Measurements from ENCODE around the gene SCUBE1. TPM values are rescaled to one million over a fixed set of nuclear protein-coding genes. Genes with fewer than 3 reads are reported as not detected.

Gene SCUBE1
- total RNA-seq, 1 experiment from 2014 or later, result not detected

DNA sequence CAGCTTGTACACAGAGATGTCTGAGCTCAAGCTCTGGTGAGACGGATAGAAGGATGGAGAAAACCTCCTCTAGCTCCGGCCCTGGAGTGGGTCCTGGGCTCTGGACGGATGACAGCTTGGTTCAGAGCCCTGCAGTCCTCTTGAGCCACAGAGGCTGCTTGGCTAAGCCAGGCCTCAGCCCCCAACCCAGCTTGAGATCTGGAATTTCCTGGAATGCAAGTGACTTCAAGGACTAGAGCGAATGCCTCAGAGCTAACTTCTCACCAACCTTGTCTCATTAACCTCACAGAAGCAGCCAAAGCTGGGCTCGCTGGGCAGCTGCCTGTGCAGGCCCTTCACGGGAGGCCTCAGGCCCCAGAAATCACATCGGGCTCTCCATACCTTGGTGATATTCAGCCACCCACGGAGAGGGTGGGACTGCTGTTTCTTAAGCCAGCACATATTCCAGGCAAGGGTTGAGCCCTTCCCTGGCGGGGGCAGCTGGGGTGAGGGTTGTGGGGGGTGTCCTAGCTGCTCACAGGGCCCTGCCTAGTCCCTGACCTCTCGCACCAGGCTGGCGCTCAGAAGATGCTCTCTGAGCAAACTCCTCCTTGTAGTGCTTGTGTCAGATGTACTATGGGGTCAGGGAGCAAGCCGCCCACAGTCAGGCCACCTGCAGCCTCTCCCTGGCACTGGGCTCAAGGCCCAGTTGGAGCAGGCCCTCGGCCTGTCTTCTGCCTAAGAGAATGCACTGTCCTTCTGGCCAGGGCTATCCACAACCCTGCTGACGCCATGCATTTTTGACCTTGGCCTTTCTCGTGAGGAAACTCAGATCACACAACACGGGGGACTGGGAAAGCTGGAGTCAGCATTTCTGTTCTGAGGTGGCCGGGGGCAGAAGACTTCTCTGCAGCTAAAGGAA is 82.6 kb downstream of the SCUBE1 start:
- CTCF ChIA-PET, result no interaction called here
- no peaks in the 10 kb centered on the region for H3K9me3 ChIP-seq (ENCODE audit: insufficient read depth, low read depth)
- BruUV-seq (replicated peaks), result no TSS peak
- H3K36me3 ChIP-seq (ENCODE audit: low read depth), result no peaks in the 10 kb centered on the region
- H3K9me2 ChIP-seq (ENCODE audit: insufficient read depth), result no peaks in the 10 kb centered on the region
- intact Hi-C loops (cut with micrococcal nuclease; ENCODE audit: unreplicated experiment), result no loop called here
- no peak overlapping the region for H3K4me3 ChIP-seq
- H3K79me2 ChIP-seq (ENCODE audit: low read depth), result no peaks in the 10 kb centered on the region
- H2AFZ ChIP-seq, result no peak overlapping the region
- H3K4me2 ChIP-seq, result no peak overlapping the region
- no peaks in the 10 kb centered on the region for H4K20me1 ChIP-seq (ENCODE audit: insufficient read depth)
- H3K4me1 ChIP-seq (replicated peaks; ENCODE audit: insufficient read depth), result peaks cover 20% of the 10 kb centered on the region
- TF ChIP-seq, protein P1, sequence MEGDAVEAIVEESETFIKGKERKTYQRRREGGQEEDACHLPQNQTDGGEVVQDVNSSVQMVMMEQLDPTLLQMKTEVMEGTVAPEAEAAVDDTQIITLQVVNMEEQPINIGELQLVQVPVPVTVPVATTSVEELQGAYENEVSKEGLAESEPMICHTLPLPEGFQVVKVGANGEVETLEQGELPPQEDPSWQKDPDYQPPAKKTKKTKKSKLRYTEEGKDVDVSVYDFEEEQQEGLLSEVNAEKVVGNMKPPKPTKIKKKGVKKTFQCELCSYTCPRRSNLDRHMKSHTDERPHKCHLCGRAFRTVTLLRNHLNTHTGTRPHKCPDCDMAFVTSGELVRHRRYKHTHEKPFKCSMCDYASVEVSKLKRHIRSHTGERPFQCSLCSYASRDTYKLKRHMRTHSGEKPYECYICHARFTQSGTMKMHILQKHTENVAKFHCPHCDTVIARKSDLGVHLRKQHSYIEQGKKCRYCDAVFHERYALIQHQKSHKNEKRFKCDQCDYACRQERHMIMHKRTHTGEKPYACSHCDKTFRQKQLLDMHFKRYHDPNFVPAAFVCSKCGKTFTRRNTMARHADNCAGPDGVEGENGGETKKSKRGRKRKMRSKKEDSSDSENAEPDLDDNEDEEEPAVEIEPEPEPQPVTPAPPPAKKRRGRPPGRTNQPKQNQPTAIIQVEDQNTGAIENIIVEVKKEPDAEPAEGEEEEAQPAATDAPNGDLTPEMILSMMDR (conservative IDR thresholded peaks at IDR 0.05), result no peak
- TF ChIP-seq EZH2 (IDR thresholded peaks at IDR 0.05; ENCODE audit: low read depth), result no peak
- peaks cover 7% of the 10 kb centered on the region; the same call in 1 of the 2 replicates for H3F3A ChIP-seq (ENCODE audit: insufficient read depth, low read depth)
- POLR2A ChIA-PET (ENCODE audit: unreplicated experiment), result interaction anchor here (0.6 kb wide), 1 partner anchor 103 kb away, joined by 3 read pairs; no protein-coding TSS in a partner anchor
- H3K27ac ChIP-seq, result no peak overlapping the region
- DNase-seq, result no peak
- peaks cover 33% of the 10 kb centered on the region for H3K27me3 ChIP-seq (ENCODE audit: insufficient read depth, low read depth)

DNA sequence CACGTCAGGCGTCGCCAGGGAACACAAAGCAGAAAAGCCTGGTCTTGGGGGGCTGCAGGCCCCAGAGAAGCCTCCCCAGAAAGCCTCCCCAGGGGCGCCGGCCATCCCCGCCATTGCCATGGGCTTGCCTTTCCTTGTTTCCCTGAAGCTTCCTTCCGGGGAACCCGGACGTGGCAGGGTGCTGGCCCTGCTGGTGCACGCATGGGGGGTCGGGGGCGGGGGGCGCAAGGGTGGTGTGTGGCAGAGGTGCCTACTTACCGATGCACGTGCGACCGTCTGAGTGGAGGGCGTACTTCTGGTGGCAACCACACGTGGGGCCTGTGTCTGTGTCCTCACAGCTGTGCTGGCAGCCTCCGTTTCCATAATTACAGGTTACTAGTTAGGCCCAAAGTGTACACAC is 85.2 kb downstream of the SCUBE1 start:
- no peaks in the 10 kb centered on the region for H4K20me1 ChIP-seq (ENCODE audit: insufficient read depth)
- no peak for DNase-seq
- H3K36me3 ChIP-seq (ENCODE audit: low read depth), result no peaks in the 10 kb centered on the region
- H3K4me1 ChIP-seq (replicated peaks; ENCODE audit: insufficient read depth), result peaks cover 10% of the 10 kb centered on the region
- H2AFZ ChIP-seq, result no peak overlapping the region
- no TSS peak for BruUV-seq (replicated peaks)
- ChIA-PET POLR2A (ENCODE audit: unreplicated experiment) (no interaction called here), CTCF (no interaction called here)
- no peak overlapping the region for H3K4me2 ChIP-seq
- intact Hi-C loops (cut with micrococcal nuclease; ENCODE audit: unreplicated experiment), result no loop called here
- TF ChIP-seq, protein P1 (conservative IDR thresholded peaks at IDR 0.05), result no peak
- no peak for TF ChIP-seq EZH2 (IDR thresholded peaks at IDR 0.05; ENCODE audit: low read depth)
- H3K9me3 ChIP-seq (ENCODE audit: insufficient read depth, low read depth), result no peaks in the 10 kb centered on the region
- peaks cover 31% of the 10 kb centered on the region for H3K27me3 ChIP-seq (ENCODE audit: insufficient read depth, low read depth)
- no peak overlapping the region for H3K27ac ChIP-seq
- H3K9me2 ChIP-seq (ENCODE audit: insufficient read depth), result no peaks in the 10 kb centered on the region
- no peak overlapping the region for H3K4me3 ChIP-seq
- H3K79me2 ChIP-seq (ENCODE audit: low read depth), result no peaks in the 10 kb centered on the region
- H3F3A ChIP-seq (ENCODE audit: insufficient read depth, low read depth), result no peaks in the 10 kb centered on the region

DNA sequence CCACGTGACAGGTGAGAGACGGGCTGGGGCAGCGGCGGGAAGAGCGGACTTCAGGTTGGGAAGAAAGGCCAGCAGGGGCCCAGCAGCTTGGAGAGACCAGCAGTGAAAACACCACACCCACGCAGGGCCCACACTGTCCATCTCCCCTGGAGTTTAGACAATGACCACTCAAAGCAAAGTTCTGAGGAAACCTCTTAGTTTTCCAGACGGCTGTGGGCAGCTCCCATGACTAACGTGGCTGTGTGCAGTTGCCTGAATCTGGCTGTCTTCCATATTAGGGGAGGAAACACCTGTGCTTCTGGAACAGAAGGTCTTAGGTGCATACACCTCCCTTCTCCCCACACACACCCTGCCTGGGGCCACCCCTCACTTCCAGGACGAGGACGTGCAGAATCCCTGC is 85.6 kb downstream of the SCUBE1 start:
- Histone ChIP-seq H3K9me2 (ENCODE audit: insufficient read depth) (no peaks in the 10 kb centered on the region), H3K36me3 (ENCODE audit: low read depth) (no peaks in the 10 kb centered on the region), H3K27me3 (ENCODE audit: insufficient read depth, low read depth) (peaks cover 29% of the 10 kb centered on the region), H3K9me3 (ENCODE audit: insufficient read depth, low read depth) (no peaks in the 10 kb centered on the region), H3F3A (ENCODE audit: insufficient read depth, low read depth) (no peaks in the 10 kb centered on the region), H3K4me1 (replicated peaks; ENCODE audit: insufficient read depth) (peaks cover 9% of the 10 kb centered on the region), H3K79me2 (ENCODE audit: low read depth) (no peaks in the 10 kb centered on the region), H3K27ac (no peak overlapping the region), H2AFZ (no peak overlapping the region), H3K4me2 (no peak overlapping the region), H4K20me1 (ENCODE audit: insufficient read depth) (no peaks in the 10 kb centered on the region), H3K4me3 (no peak overlapping the region)
- POLR2A ChIA-PET (ENCODE audit: unreplicated experiment), result no interaction called here
- TF ChIP-seq, protein P1 (conservative IDR thresholded peaks at IDR 0.05), result no peak
- TF ChIP-seq EZH2 (IDR thresholded peaks at IDR 0.05; ENCODE audit: low read depth), result no peak
- CTCF ChIA-PET, result no interaction called here
- DNase-seq, result no peak
- intact Hi-C loops (cut with micrococcal nuclease; ENCODE audit: unreplicated experiment), result no loop called here
- no TSS peak for BruUV-seq (replicated peaks)

Measured in PC-9 (cell line).